HL-60 (cell line): Measurements from ENCODE around the gene AP3D1.

Experiments
- CTCF ChIP-seq: IDR thresholded peaks from one replicate; pipeline ENCODE4 v1.5.1; 2011; ENCODE audit warnings: low read length, control low read depth, inconsistent platforms; ENCODE audit not compliant: insufficient read depth
- GABPA ChIP-seq: IDR thresholded peaks from 2 replicates; pipeline ENCODE4 v1.6.1; 2012; ENCODE audit warnings: low read depth
- POLR2AphosphoS5 ChIP-seq: IDR thresholded peaks from 2 replicates; pipeline ENCODE4 v1.6.1; 2012; ENCODE audit warnings: low read depth
- TF ChIP-seq, protein P1 (sequence below): IDR thresholded peaks from 2 replicates; pipeline ENCODE4 v1.6.1; 2012; ENCODE audit warnings: low read depth; ENCODE audit not compliant: insufficient replicate concordance

GRCh38 chr19:2132731-2133490 lies 18.5 kb downstream of the AP3D1 start:
- TF ChIP-seq CTCF (no peak), GABPA (no peak), POLR2AphosphoS5 (no peak)
- TF ChIP-seq, protein P1, sequence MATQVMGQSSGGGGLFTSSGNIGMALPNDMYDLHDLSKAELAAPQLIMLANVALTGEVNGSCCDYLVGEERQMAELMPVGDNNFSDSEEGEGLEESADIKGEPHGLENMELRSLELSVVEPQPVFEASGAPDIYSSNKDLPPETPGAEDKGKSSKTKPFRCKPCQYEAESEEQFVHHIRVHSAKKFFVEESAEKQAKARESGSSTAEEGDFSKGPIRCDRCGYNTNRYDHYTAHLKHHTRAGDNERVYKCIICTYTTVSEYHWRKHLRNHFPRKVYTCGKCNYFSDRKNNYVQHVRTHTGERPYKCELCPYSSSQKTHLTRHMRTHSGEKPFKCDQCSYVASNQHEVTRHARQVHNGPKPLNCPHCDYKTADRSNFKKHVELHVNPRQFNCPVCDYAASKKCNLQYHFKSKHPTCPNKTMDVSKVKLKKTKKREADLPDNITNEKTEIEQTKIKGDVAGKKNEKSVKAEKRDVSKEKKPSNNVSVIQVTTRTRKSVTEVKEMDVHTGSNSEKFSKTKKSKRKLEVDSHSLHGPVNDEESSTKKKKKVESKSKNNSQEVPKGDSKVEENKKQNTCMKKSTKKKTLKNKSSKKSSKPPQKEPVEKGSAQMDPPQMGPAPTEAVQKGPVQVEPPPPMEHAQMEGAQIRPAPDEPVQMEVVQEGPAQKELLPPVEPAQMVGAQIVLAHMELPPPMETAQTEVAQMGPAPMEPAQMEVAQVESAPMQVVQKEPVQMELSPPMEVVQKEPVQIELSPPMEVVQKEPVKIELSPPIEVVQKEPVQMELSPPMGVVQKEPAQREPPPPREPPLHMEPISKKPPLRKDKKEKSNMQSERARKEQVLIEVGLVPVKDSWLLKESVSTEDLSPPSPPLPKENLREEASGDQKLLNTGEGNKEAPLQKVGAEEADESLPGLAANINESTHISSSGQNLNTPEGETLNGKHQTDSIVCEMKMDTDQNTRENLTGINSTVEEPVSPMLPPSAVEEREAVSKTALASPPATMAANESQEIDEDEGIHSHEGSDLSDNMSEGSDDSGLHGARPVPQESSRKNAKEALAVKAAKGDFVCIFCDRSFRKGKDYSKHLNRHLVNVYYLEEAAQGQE, result no peak
